ENCODE measurements around the gene NNMT.

NNMT gene

GRCh38 chr11:114290503-114291235 lies 5.5 kb upstream of the NNMT start:
- no peaks in the 10 kb centered on the region for H3K27me3 ChIP-seq (ENCODE audit: insufficient read depth, poor library complexity, severe bottlenecking)
- no peaks in the 10 kb centered on the region for H3K36me3 ChIP-seq (ENCODE audit: low read depth)
- no peak overlapping the region for H3K4me3 ChIP-seq (ENCODE audit: severe bottlenecking)
- no peaks in the 10 kb centered on the region for H3K9me3 ChIP-seq (ENCODE audit: severe bottlenecking)
- peak overlapping the region; percentile 100 for H3K27ac ChIP-seq (ENCODE audit: poor library complexity, severe bottlenecking)
- no peak for DNase-seq (ENCODE audit: low spot score)
- no peak for ATAC-seq (ENCODE audit: low read depth)
- no peak for TF ChIP-seq CTCF (IDR thresholded peaks at IDR 0.05; ENCODE audit: poor library complexity, severe bottlenecking)
- peaks cover 58% of the 10 kb centered on the region for H3K4me1 ChIP-seq (ENCODE audit: insufficient read depth, poor library complexity, severe bottlenecking)

GRCh38 chr11:114291381-114291780 lies 4.8 kb upstream of the NNMT start:
- ATAC-seq (ENCODE audit: low read depth), result no peak
- H3K36me3 ChIP-seq (ENCODE audit: low read depth), result no peaks in the 10 kb centered on the region
- peaks cover 55% of the 10 kb centered on the region for H3K4me1 ChIP-seq (ENCODE audit: insufficient read depth, poor library complexity, severe bottlenecking)
- H3K4me3 ChIP-seq (ENCODE audit: severe bottlenecking), result no peak overlapping the region
- DNase-seq (ENCODE audit: low spot score), result no peak
- H3K9me3 ChIP-seq (ENCODE audit: severe bottlenecking), result no peaks in the 10 kb centered on the region
- H3K27me3 ChIP-seq (ENCODE audit: insufficient read depth, poor library complexity, severe bottlenecking), result no peaks in the 10 kb centered on the region
- peak overlapping the region; percentile 100 for H3K27ac ChIP-seq (ENCODE audit: poor library complexity, severe bottlenecking)
- TF ChIP-seq CTCF (IDR thresholded peaks at IDR 0.05; ENCODE audit: poor library complexity, severe bottlenecking), result no peak

- H3K9me3 ChIP-seq (ENCODE audit: severe bottlenecking), result no peaks in the 10 kb centered on the region
- no peak overlapping the region for H3K4me3 ChIP-seq (ENCODE audit: severe bottlenecking)
- no peaks in the 10 kb centered on the region for H3K27me3 ChIP-seq (ENCODE audit: insufficient read depth, poor library complexity, severe bottlenecking)
- TF ChIP-seq CTCF (IDR thresholded peaks at IDR 0.05; ENCODE audit: poor library complexity, severe bottlenecking), result no peak
- H3K36me3 ChIP-seq (ENCODE audit: low read depth), result no peaks in the 10 kb centered on the region
- peak overlapping the region; percentile 100 for H3K27ac ChIP-seq (ENCODE audit: poor library complexity, severe bottlenecking)
- H3K4me1 ChIP-seq (ENCODE audit: insufficient read depth, poor library complexity, severe bottlenecking), result peaks cover 51% of the 10 kb centered on the region
- no peak; the same call in 2 of the 3 replicates for ATAC-seq (ENCODE audit: low read depth)
- no peak for DNase-seq (ENCODE audit: low spot score)
These were observed 4.1 kb upstream of the NNMT start for GRCh38 chr11:114291842-114292680.

- peaks cover 47% of the 10 kb centered on the region for H3K4me1 ChIP-seq (ENCODE audit: insufficient read depth, poor library complexity, severe bottlenecking)
- H3K27ac ChIP-seq (ENCODE audit: poor library complexity, severe bottlenecking), result peak overlapping the region; percentile 100
- no peak for DNase-seq (ENCODE audit: low spot score)
- TF ChIP-seq CTCF (IDR thresholded peaks at IDR 0.05; ENCODE audit: poor library complexity, severe bottlenecking), result no peak
- no peaks in the 10 kb centered on the region for H3K27me3 ChIP-seq (ENCODE audit: insufficient read depth, poor library complexity, severe bottlenecking)
- peaks cover 7% of the 10 kb centered on the region for H3K36me3 ChIP-seq (ENCODE audit: low read depth)
- no peaks in the 10 kb centered on the region for H3K9me3 ChIP-seq (ENCODE audit: severe bottlenecking)
- ATAC-seq (ENCODE audit: low read depth), result no peak
- H3K4me3 ChIP-seq (ENCODE audit: severe bottlenecking), result no peak overlapping the region
These were observed 2.9 kb upstream of the NNMT start for GRCh38 chr11:114293201-114293711.

Measured in RWPE2 (cell line).